MM.1S (cell line): Measurements from ENCODE around the gene ADAMTS18.
"Not testable (repeated sequence)": the region's sequence is repeated elsewhere in the genome, so short reads cannot be mapped to it uniquely, and the experiment has no call there.

Source experiments
- DNase-seq: peaks from one replicate; pipeline ENCODE4 v3.0.0-alpha.2; 2015
- H2AFZ ChIP-seq: fragments of 300-600 bp; sonication (generic); 2 replicates; pipeline ENCODE4 v1.6.0; 2016; ENCODE audit warnings: antibody characterized with exemption, low read length
- H3F3A ChIP-seq: fragments of 300-600 bp; sonication (generic); 2 replicates; pipeline ENCODE4 v1.6.1; 2016; ENCODE audit warnings: mild to moderate bottlenecking, antibody characterized with exemption, low read length, moderate library complexity, mixed read lengths; ENCODE audit not compliant: insufficient read depth
- H3K27ac ChIP-seq: fragments of 300-600 bp; sonication (generic); 2 replicates; pipeline ENCODE4 v1.5.1; 2016; ENCODE audit warnings: mild to moderate bottlenecking, low read length
- H3K27me3 ChIP-seq: fragments of 300-600 bp; sonication (generic); replicated peaks from 2 replicates; pipeline ENCODE4 v1.6.0; 2016; ENCODE audit warnings: low read length; ENCODE audit not compliant: insufficient read depth
- H3K36me3 ChIP-seq: fragments of 300-600 bp; sonication (generic); replicated peaks from 2 replicates; pipeline ENCODE4 v1.6.1; 2016; ENCODE audit warnings: mild to moderate bottlenecking, low read length, mixed read lengths; ENCODE audit not compliant: insufficient read depth
- H3K4me1 ChIP-seq: fragments of 300-600 bp; sonication (generic); 2 replicates; pipeline ENCODE4 v1.6.1; 2016; ENCODE audit warnings: low read length, mixed read lengths
- H3K4me2 ChIP-seq: fragments of 300-600 bp; sonication (generic); 2 replicates; pipeline ENCODE4 v1.6.0; 2016; ENCODE audit warnings: low read depth, low read length
- H3K4me3 ChIP-seq: fragments of 300-600 bp; sonication (generic); 2 replicates; pipeline ENCODE4 v1.5.1; 2016; ENCODE audit warnings: low read length, mixed read lengths
- H3K79me2 ChIP-seq: fragments of 300-600 bp; sonication (generic); 2 replicates; pipeline ENCODE4 v1.6.1; 2016; ENCODE audit warnings: mixed run types, low read length, mixed read lengths
- H3K9ac ChIP-seq: fragments of 300-600 bp; sonication (generic); 2 replicates; pipeline ENCODE4 v1.6.1; 2016; ENCODE audit warnings: low read length, mixed read lengths
- H3K9me2 ChIP-seq: fragments of 300-600 bp; sonication (generic); replicated peaks from 2 replicates; pipeline ENCODE4 v1.6.1; 2016; ENCODE audit warnings: mild to moderate bottlenecking, low read length, mixed read lengths; ENCODE audit not compliant: insufficient read depth
- H3K9me3 ChIP-seq: fragments of 300-600 bp; sonication (generic); replicated peaks from 2 replicates; pipeline ENCODE4 v1.6.1; 2016; ENCODE audit warnings: mild to moderate bottlenecking, low read length, mixed read lengths; ENCODE audit not compliant: insufficient read depth
- H4K20me1 ChIP-seq: fragments of 300-600 bp; sonication (generic); 2 replicates; pipeline ENCODE4 v1.6.1; 2016; ENCODE audit warnings: mild to moderate bottlenecking, low read length, moderate library complexity, mixed read lengths; ENCODE audit not compliant: insufficient read depth
- EZH2 ChIP-seq: fragments of 300-600 bp; sonication (generic); optimal IDR thresholded peaks from 2 replicates; pipeline ENCODE3; 2017; ENCODE audit warnings: low read depth, mild to moderate bottlenecking, antibody characterized with exemption, low read length, mixed read lengths
- EZH2phosphoT487 ChIP-seq: fragments of 300-600 bp; sonication (generic); IDR thresholded peaks from 2 replicates; pipeline ENCODE4 v1.6.1; 2018; ENCODE audit warnings: antibody characterized with exemption, low read length
- TF ChIP-seq, protein P1 (sequence below): fragments of 300-600 bp; sonication (generic); IDR thresholded peaks from 2 replicates; pipeline ENCODE4 v1.5.1; 2016; ENCODE audit warnings: antibody characterized with exemption, low read length, mixed read lengths

The ADAMTS18 gene

DNA sequence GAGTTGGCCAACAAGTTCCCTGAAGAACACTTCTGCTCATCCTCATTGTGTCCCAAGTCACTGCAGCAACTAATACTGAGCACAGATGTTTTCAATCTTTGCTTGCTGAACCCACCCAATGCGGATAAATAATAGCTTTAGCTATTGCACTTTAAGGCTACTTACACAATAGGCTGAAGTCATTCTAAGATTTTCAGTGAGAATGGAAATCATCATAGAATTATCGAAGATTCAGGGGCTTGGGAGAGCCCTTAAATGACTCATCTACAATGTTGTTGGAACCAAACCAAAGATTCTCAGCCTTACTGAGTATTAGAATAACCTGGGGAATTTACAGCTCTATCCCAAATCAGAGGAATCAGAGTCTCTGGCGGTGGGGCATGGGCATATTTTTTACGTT is 184.4 kb downstream of the ADAMTS18 start:
- Histone ChIP-seq H3K9me2 (no peaks in the 10 kb centered on the region), H3K27me3 (no peaks in the 10 kb centered on the region), H3K9ac (no peak overlapping the region), H3K4me3 (no peak overlapping the region), H4K20me1 (no peaks in the 10 kb centered on the region), H3F3A (no peaks in the 10 kb centered on the region), H3K9me3 (no peaks in the 10 kb centered on the region), H3K4me2 (no peak overlapping the region), H3K79me2 (no peaks in the 10 kb centered on the region), H3K4me1 (no peaks in the 10 kb centered on the region), H2AFZ (no peak overlapping the region), H3K27ac (no peak overlapping the region), H3K36me3 (no peaks in the 10 kb centered on the region)
- no peak for TF ChIP-seq EZH2
- TF ChIP-seq EZH2phosphoT487: no peak
- TF ChIP-seq, protein P1, sequence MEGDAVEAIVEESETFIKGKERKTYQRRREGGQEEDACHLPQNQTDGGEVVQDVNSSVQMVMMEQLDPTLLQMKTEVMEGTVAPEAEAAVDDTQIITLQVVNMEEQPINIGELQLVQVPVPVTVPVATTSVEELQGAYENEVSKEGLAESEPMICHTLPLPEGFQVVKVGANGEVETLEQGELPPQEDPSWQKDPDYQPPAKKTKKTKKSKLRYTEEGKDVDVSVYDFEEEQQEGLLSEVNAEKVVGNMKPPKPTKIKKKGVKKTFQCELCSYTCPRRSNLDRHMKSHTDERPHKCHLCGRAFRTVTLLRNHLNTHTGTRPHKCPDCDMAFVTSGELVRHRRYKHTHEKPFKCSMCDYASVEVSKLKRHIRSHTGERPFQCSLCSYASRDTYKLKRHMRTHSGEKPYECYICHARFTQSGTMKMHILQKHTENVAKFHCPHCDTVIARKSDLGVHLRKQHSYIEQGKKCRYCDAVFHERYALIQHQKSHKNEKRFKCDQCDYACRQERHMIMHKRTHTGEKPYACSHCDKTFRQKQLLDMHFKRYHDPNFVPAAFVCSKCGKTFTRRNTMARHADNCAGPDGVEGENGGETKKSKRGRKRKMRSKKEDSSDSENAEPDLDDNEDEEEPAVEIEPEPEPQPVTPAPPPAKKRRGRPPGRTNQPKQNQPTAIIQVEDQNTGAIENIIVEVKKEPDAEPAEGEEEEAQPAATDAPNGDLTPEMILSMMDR: no peak
- DNase-seq: no peak

DNA sequence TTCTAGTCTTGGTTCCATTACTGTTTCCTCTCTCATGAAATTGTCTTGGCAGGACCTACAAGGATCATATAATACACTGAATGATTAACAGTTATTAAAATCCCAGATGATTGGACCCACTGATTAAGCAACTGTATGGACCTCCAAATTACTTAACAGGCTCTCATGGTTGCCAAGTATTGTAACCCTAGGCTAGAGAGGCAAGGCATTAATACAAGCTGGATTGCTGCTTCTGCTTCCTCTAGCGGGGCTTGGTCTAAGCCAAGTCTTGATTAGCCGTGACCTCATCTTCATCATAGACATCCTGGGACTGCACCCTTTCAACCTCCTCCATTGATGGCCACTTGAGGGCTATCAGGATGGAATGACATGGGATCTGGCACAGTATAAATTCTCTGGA is 188.7 kb downstream of the ADAMTS18 start:
- no peaks in the 10 kb centered on the region for H3K79me2 ChIP-seq
- no peak overlapping the region for H3K4me2 ChIP-seq
- no peak overlapping the region for H3K27ac ChIP-seq
- no peaks in the 10 kb centered on the region for H3K9me2 ChIP-seq
- no peaks in the 10 kb centered on the region for H3K27me3 ChIP-seq
- no peaks in the 10 kb centered on the region for H3K36me3 ChIP-seq
- no peak overlapping the region for H3K4me3 ChIP-seq
- no peak for DNase-seq
- no peaks in the 10 kb centered on the region for H3K9me3 ChIP-seq
- H3K9ac ChIP-seq: no peak overlapping the region
- no peak overlapping the region for H2AFZ ChIP-seq
- TF ChIP-seq, protein P1: no peak
- TF ChIP-seq EZH2phosphoT487: no peak
- TF ChIP-seq EZH2: no peak
- no peaks in the 10 kb centered on the region for H3F3A ChIP-seq
- H3K4me1 ChIP-seq: no peaks in the 10 kb centered on the region
- H4K20me1 ChIP-seq: no peaks in the 10 kb centered on the region

DNA sequence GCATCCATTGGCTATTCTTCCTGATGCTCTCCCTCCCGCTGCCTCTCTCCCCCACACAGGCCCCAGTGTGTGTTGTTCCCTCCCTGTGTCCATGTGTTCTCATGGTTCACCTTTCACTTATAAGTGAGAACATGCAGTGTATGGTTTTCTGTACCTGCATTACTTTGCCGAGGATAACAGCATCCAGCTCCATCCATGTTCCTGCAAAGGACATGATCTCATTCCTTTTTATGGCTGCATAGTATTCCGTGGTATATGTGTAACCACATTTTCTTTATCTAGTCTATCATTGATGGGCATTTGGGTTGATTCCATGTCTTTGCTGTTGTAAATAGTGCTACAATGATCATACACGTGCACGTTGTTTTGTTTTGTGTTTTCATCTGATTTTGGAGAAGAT is 192.4 kb downstream of the ADAMTS18 start:
- not testable (repeated sequence) for DNase-seq, H3K9ac ChIP-seq, H3K79me2 ChIP-seq, H3K9me3 ChIP-seq, H3K4me2 ChIP-seq, H3K4me3 ChIP-seq, H3K36me3 ChIP-seq, H3F3A ChIP-seq, H3K4me1 ChIP-seq, H2AFZ ChIP-seq, H3K9me2 ChIP-seq, H3K27ac ChIP-seq, H4K20me1 ChIP-seq, H3K27me3 ChIP-seq

DNA sequence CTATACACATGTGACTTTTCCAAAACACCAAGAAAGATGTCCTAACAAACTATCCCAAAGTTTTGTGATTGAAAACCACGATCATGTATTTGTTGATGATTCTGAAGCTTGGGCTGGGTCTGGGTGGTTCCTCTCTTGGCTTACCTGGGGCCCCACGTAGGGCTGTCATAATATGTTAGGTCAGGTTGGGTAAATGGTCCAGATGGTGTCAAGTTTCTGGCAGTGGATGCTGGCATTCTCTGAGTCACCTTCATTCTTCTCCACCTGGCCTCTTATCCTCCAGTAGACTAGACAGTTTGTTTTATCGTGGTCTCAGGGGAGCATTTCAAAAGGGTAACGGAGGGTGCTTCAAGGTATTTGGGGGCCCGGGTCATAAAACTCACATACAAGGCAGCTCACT is 196.2 kb downstream of the ADAMTS18 start:
- no peak overlapping the region for H3K4me3 ChIP-seq
- H3K4me1 ChIP-seq: no peaks in the 10 kb centered on the region
- no peak overlapping the region for H3K4me2 ChIP-seq
- H3K9ac ChIP-seq: no peak overlapping the region
- no peak overlapping the region for H3K27ac ChIP-seq
- DNase-seq: no peak
- H3K36me3 ChIP-seq: no peaks in the 10 kb centered on the region
- H3K79me2 ChIP-seq: no peaks in the 10 kb centered on the region
- H4K20me1 ChIP-seq: no peaks in the 10 kb centered on the region
- H3K9me3 ChIP-seq: no peaks in the 10 kb centered on the region
- H3F3A ChIP-seq: no peaks in the 10 kb centered on the region
- H2AFZ ChIP-seq: no peak overlapping the region
- no peaks in the 10 kb centered on the region for H3K27me3 ChIP-seq
- H3K9me2 ChIP-seq: no peaks in the 10 kb centered on the region
- TF ChIP-seq EZH2 (no peak), EZH2phosphoT487 (no peak)
- TF ChIP-seq, protein P1: no peak
